ENCODE data around the gene AP3S2. TPM values are rescaled to one million over a fixed set of nuclear protein-coding genes. Genes with fewer than 3 reads are reported as not detected.

Gene AP3S2
- total RNA-seq, 2 donors from 2014 or later = 12.4 to 13.1 TPM

GRCh38 chr15:89830639-89831038 lies 63.2 kb downstream of the AP3S2 start:
- peaks cover 0 to 6% of the 10 kb centered on the region in 2 donors for H3K36me3 Mint-ChIP-seq
- no peaks in the 10 kb centered on the region for H3K9me3 Mint-ChIP-seq
- no peak for ATAC-seq

GRCh38 chr15:89829616-89830440 lies 64.0 kb downstream of the AP3S2 start:
- Mint-ChIP-seq H3K36me3 (no peaks in the 10 kb centered on the region), H3K27ac (peak overlapping the region; percentile 13 to 46), H3K9me3 (no peaks in the 10 kb centered on the region)
- ATAC-seq (no peak), DNase-seq (ENCODE audit: low spot score in 2 of 2) (no peak)

More at GRCh38 chr15:89830639-89831038, 63.2 kb downstream of the AP3S2 start:
- H3K27ac Mint-ChIP-seq = no peak overlapping the region
- no peak for DNase-seq (ENCODE audit: low spot score in 2 of 2)

- Mint-ChIP-seq H3K9me3 (no peaks in the 10 kb centered on the region), H3K36me3 (no peaks in the 10 kb centered on the region), H3K27ac (no peak overlapping the region)
- ATAC-seq = no peak
- no peak for DNase-seq (ENCODE audit: low spot score in 2 of 2)
Measured at GRCh38 chr15:89829161-89829560, 64.6 kb downstream of the AP3S2 start.

GRCh38 chr15:89828281-89829145 lies 65.3 kb downstream of the AP3S2 start:
- Mint-ChIP-seq H3K27ac (peak overlapping the region in 1 of 2 donors; percentile 22), H3K36me3 (no peaks in the 10 kb centered on the region), H3K9me3 (no peaks in the 10 kb centered on the region)
- ATAC-seq (no peak), DNase-seq (ENCODE audit: low spot score in 2 of 2) (no peak)

GRCh38 chr15:89827829-89828228 lies 66.0 kb downstream of the AP3S2 start:
- Mint-ChIP-seq H3K9me3 (no peaks in the 10 kb centered on the region), H3K36me3 (no peaks in the 10 kb centered on the region), H3K27ac (no peak overlapping the region)
- no peak for DNase-seq (ENCODE audit: low spot score in 2 of 2)
- ATAC-seq = no peak

- Mint-ChIP-seq H3K36me3 (no peaks in the 10 kb centered on the region), H3K9me3 (no peaks in the 10 kb centered on the region), H3K27ac (no peak overlapping the region)
- ATAC-seq (no peak), DNase-seq (ENCODE audit: low spot score in 2 of 2) (no peak)
Measured at GRCh38 chr15:89826671-89827655, 66.8 kb downstream of the AP3S2 start.

- DNase-seq (ENCODE audit: low spot score in 2 of 2) (no peak), ATAC-seq (no peak)
- Mint-ChIP-seq H3K36me3 (no peaks in the 10 kb centered on the region), H3K9me3 (no peaks in the 10 kb centered on the region), H3K27ac (no peak overlapping the region)
Measured at GRCh38 chr15:89825271-89825940, 68.4 kb downstream of the AP3S2 start.

- DNase-seq (ENCODE audit: low spot score in 2 of 2) (no peak), ATAC-seq (no peak)
- Mint-ChIP-seq H3K9me3 (no peaks in the 10 kb centered on the region), H3K36me3 (no peaks in the 10 kb centered on the region), H3K27ac (no peak overlapping the region)
Measured at GRCh38 chr15:89824607-89824867, 69.3 kb downstream of the AP3S2 start.

- no peak overlapping the region for H3K27ac Mint-ChIP-seq
- ATAC-seq = no peak
- no peaks in the 10 kb centered on the region for H3K36me3 Mint-ChIP-seq
- no peak for DNase-seq (ENCODE audit: low spot score in 2 of 2)
- no peaks in the 10 kb centered on the region for H3K9me3 Mint-ChIP-seq
Measured at GRCh38 chr15:89823836-89824606, 69.8 kb downstream of the AP3S2 start.

GRCh38 chr15:89822951-89823711 lies 70.7 kb downstream of the AP3S2 start:
- ATAC-seq (peak in 1 of 2 donors; percentile 52), DNase-seq (ENCODE audit: low spot score in 2 of 2) (no peak)
- Mint-ChIP-seq H3K9me3 (no peaks in the 10 kb centered on the region), H3K36me3 (no peaks in the 10 kb centered on the region), H3K27ac (no peak overlapping the region)

GRCh38 chr15:89822611-89822950 lies 71.2 kb downstream of the AP3S2 start:
- ATAC-seq (no peak), DNase-seq (ENCODE audit: low spot score in 2 of 2) (no peak)
- H3K9me3 Mint-ChIP-seq = no peaks in the 10 kb centered on the region
- H3K36me3 Mint-ChIP-seq = no peaks in the 10 kb centered on the region
- peak overlapping the region in 1 of 2 donors; percentile 39 for H3K27ac Mint-ChIP-seq

- no peaks in the 10 kb centered on the region for H3K9me3 Mint-ChIP-seq
- no peak overlapping the region for H3K27ac Mint-ChIP-seq
- ATAC-seq (no peak), DNase-seq (ENCODE audit: low spot score in 2 of 2) (no peak)
- no peaks in the 10 kb centered on the region for H3K36me3 Mint-ChIP-seq
Measured at GRCh38 chr15:89822026-89822425, 71.8 kb downstream of the AP3S2 start.

GRCh38 chr15:89820666-89821611 lies 72.9 kb downstream of the AP3S2 start:
- DNase-seq (ENCODE audit: low spot score in 2 of 2) (no peak), ATAC-seq (peak in 1 of 2 donors; percentile 80)
- Mint-ChIP-seq H3K9me3 (peaks cover 0 to 5% of the 10 kb centered on the region in 2 donors), H3K36me3 (peaks cover 6 to 7% of the 10 kb centered on the region in 2 donors), H3K27ac (no peak overlapping the region)

- H3K36me3 Mint-ChIP-seq = peaks cover 15 to 18% of the 10 kb centered on the region in 2 donors
- DNase-seq (ENCODE audit: low spot score in 2 of 2) (no peak), ATAC-seq (no peak)
- H3K27ac Mint-ChIP-seq = no peak overlapping the region
- H3K9me3 Mint-ChIP-seq = peaks cover 0 to 6% of the 10 kb centered on the region in 2 donors
Measured at GRCh38 chr15:89818287-89818686, 75.5 kb downstream of the AP3S2 start.

Measured in activated naive CD4-positive, alpha-beta T cell treated with anti-CD3 and anti-CD28 coated beads, Interleukin-2, amount 50 U/mL, for 72 hours (primary cell).